Kidney glomerular epithelial cell (primary cell): Measurements from ENCODE around the gene CORO7.
"Not testable (repeated sequence)": the region's sequence is repeated elsewhere in the genome, so short reads cannot be mapped to it uniquely, and the experiment has no call there.

ENCODE experiments used
- DNase-seq: peaks from one replicate; lab custom pipeline; 2025; lab: John Stamatoyannopoulos, UW

CORO7 gene

GRCh38 chr16:4336701-4337539 lies 79.5 kb downstream of the CORO7 start:
- DNase-seq: no peak

- no peak for DNase-seq
Measured at GRCh38 chr16:4334724-4335495, 81.5 kb downstream of the CORO7 start.

- not testable (repeated sequence) for DNase-seq
Measured at GRCh38 chr16:4333714-4334113, 82.7 kb downstream of the CORO7 start.

GRCh38 chr16:4333308-4333638 lies 83.1 kb downstream of the CORO7 start:
- DNase-seq: no peak

GRCh38 chr16:4332623-4333307 lies 83.6 kb downstream of the CORO7 start:
- no peak for DNase-seq

GRCh38 chr16:4332083-4332482 lies 84.3 kb downstream of the CORO7 start:
- DNase-seq: no peak

- DNase-seq: peak; percentile 24
Measured at GRCh38 chr16:4330277-4330874, 86.0 kb downstream of the CORO7 start.

GRCh38 chr16:4328782-4329775 lies 87.3 kb downstream of the CORO7 start:
- no peak for DNase-seq

- peak; percentile 34 for DNase-seq
Measured at GRCh38 chr16:4328046-4328781, 88.2 kb downstream of the CORO7 start.

- DNase-seq: no peak
Measured at GRCh38 chr16:4327386-4328045, 88.9 kb downstream of the CORO7 start.

GRCh38 chr16:4325253-4325758 lies 91.1 kb downstream of the CORO7 start:
- no peak for DNase-seq

GRCh38 chr16:4324492-4325252 lies 91.7 kb downstream of the CORO7 start:
- no peak for DNase-seq

- peak; percentile 35 for DNase-seq
Measured at GRCh38 chr16:4323845-4324488, 92.4 kb downstream of the CORO7 start.

- DNase-seq: peak; percentile 53
Measured at GRCh38 chr16:4323071-4323844, 93.1 kb downstream of the CORO7 start.

- no peak for DNase-seq
Measured at GRCh38 chr16:4322121-4323052, 94.0 kb downstream of the CORO7 start.
